CD4-positive, alpha-beta T cell (primary cell): ENCODE data around the gene TRIM66. TPM values are rescaled to one million over a fixed set of nuclear protein-coding genes. Genes with fewer than 3 reads are reported as not detected.

Experiments
- ATAC-seq: fragments of 200-7000 bp; cut with Tn5 transposase; one replicate; pipeline ENCODE4 v1.10.0; 2022; ENCODE audit warnings: mild to moderate bottlenecking; ENCODE audit not compliant: poor library complexity
- CTCF ChIA-PET: fragments of 350-600 bp; sonication (Branson Sonifier 250); formaldehyde crosslinking; loops from one replicate; lab custom pipeline; 2021; ENCODE audit warnings: antibody characterized with exemption, inconsistent platforms; lab: Charles Lee
- POLR2A ChIA-PET: fragments of 350-600 bp; sonication (Branson Sonifier 250); formaldehyde crosslinking; loops from one replicate; lab custom pipeline; 2021; ENCODE audit warnings: antibody characterized with exemption, inconsistent platforms; lab: Charles Lee
- DNase-seq, 14 experiments: peaks; one replicate each; pipeline ENCODE4 v3.0.0-alpha.2; 2013 to 2020; ENCODE audit warnings: mixed read lengths in 2 of 14
- H3K27ac ChIP-seq, 2 donors: one replicate each; pipeline versions ENCODE4 v1.5.1 to v1.7.0; 2013; ENCODE audit warnings: low read length in 2 of 2, low read depth in 1 of 2, mild to moderate bottlenecking in 1 of 2
- H3K27me3 ChIP-seq, 2 experiments: 1 replicate in 1 of 2; 2 replicates in 1 of 2; pipeline versions ENCODE4 v1.6.1 to v1.7.0; 2013; ENCODE audit warnings: low read length in 2 of 2, control low read depth in 1 of 2, mild to moderate bottlenecking in 1 of 2, moderate library complexity in 1 of 2; ENCODE audit not compliant: insufficient read depth in 2 of 2, control insufficient read depth in 1 of 2
- H3K36me3 ChIP-seq: one replicate; pipeline ENCODE4 v1.6.1; 2013; ENCODE audit warnings: low read length, control low read depth; ENCODE audit not compliant: insufficient read depth
- H3K4me1 ChIP-seq: one replicate; pipeline ENCODE4 v1.6.1; 2013; ENCODE audit warnings: low read length, control low read depth; ENCODE audit not compliant: insufficient read depth
- H3K4me3 ChIP-seq: one replicate; pipeline ENCODE4 v1.5.1; 2013; ENCODE audit warnings: mild to moderate bottlenecking, low read length, moderate library complexity
- H3K9me3 ChIP-seq, 2 experiments: 1 replicate in 1 of 2; 2 replicates in 1 of 2; pipeline versions ENCODE4 v1.6.1 to v1.7.0; 2013; ENCODE audit warnings: low read length in 2 of 2, mild to moderate bottlenecking in 2 of 2, control low read depth in 1 of 2, moderate library complexity in 1 of 2; ENCODE audit not compliant: control insufficient read depth in 1 of 2, insufficient read depth in 1 of 2
- H3K27ac Mint-ChIP-seq: one replicate; pipeline ENCODE4 v1.8.0; 2020; ENCODE audit warnings: mixed read lengths
- H3K27me3 Mint-ChIP-seq: one replicate; pipeline ENCODE4 v1.8.0; 2021; ENCODE audit warnings: mixed read lengths
- H3K36me3 Mint-ChIP-seq: one replicate; pipeline ENCODE4 v1.8.0; 2021; ENCODE audit warnings: low read depth, mixed read lengths
- H3K4me1 Mint-ChIP-seq: one replicate; pipeline ENCODE4 v1.8.0; 2021; ENCODE audit warnings: low read depth, mixed read lengths
- H3K4me3 Mint-ChIP-seq: one replicate; pipeline ENCODE4 v1.8.0; 2020; ENCODE audit warnings: mild to moderate bottlenecking, mixed read lengths
- H3K9me3 Mint-ChIP-seq: one replicate; pipeline ENCODE4 v1.8.0; 2020; ENCODE audit warnings: mixed read lengths
- intact Hi-C, 2 experiments: fragments of 100-400 bp; cut with DNase I in 1 of 2; cut with micrococcal nuclease in 1 of 2; formaldehyde crosslinking; loops; one replicate each; pipeline versions ENCODE4 v1.15.1 to v1.9.0; 2023 to 2025; cut with DNase I, micrococcal nuclease
- total RNA-seq, 174 experiments: library from RNA in 2 of 174; stranded (reverse) in 2 of 174; gene quantifications; one replicate each; pipeline ENCODE4 v1.2.3 and lab custom pipeline; 2021 to 2026
- TF ChIP-seq, protein P1 (sequence below): fragments of 200-600 bp; IDR thresholded peaks from one replicate; pipeline ENCODE4 v1.8.0; 2022; ENCODE audit warnings: antibody characterized with exemption, mild to moderate bottlenecking

Gene TRIM66
- total RNA-seq, 2 experiments from 2014 or later = 6.8 to 9.8 TPM

DNA sequence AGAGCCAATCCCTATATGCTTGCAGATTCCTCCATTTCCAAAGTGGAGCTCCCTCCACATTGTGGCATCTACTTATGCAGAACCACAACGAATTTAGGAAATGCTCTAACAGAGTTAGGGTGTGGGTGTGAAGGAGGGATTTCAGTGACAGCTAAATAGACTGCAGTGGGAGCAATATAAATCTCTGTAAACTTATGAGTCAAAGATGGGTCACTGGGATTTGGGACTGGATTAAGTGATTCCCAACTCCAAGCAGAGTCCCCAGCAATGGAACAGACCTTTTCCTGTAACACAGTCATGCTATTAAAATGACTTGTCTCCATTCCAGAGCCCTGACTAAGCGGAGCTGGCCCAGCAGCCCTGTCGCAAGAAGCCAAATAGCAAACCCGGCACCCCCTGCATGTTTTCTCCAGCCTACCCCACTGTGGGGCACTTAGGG is 36.8 kb upstream of the TRIM66 start:
- Histone ChIP-seq H3K27ac (no peak overlapping the region), H3K27me3 (peaks cover 0 to 2% of the 10 kb centered on the region in 2 experiments), H3K4me1 (peaks cover 3% of the 10 kb centered on the region), H3K4me3 (no peak overlapping the region), H3K9me3 (no peaks in the 10 kb centered on the region), H3K36me3 (no peaks in the 10 kb centered on the region)
- CTCF ChIA-PET = no interaction called here
- Mint-ChIP-seq H3K4me3 (no peak overlapping the region), H3K9me3 (no peaks in the 10 kb centered on the region), H3K27me3 (no peaks in the 10 kb centered on the region), H3K27ac (no peak overlapping the region), H3K4me1 (no peaks in the 10 kb centered on the region), H3K36me3 (no peaks in the 10 kb centered on the region)
- ATAC-seq (no peak), DNase-seq (no peak)
- TF ChIP-seq, protein P1, sequence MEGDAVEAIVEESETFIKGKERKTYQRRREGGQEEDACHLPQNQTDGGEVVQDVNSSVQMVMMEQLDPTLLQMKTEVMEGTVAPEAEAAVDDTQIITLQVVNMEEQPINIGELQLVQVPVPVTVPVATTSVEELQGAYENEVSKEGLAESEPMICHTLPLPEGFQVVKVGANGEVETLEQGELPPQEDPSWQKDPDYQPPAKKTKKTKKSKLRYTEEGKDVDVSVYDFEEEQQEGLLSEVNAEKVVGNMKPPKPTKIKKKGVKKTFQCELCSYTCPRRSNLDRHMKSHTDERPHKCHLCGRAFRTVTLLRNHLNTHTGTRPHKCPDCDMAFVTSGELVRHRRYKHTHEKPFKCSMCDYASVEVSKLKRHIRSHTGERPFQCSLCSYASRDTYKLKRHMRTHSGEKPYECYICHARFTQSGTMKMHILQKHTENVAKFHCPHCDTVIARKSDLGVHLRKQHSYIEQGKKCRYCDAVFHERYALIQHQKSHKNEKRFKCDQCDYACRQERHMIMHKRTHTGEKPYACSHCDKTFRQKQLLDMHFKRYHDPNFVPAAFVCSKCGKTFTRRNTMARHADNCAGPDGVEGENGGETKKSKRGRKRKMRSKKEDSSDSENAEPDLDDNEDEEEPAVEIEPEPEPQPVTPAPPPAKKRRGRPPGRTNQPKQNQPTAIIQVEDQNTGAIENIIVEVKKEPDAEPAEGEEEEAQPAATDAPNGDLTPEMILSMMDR = no peak
- intact Hi-C loops = no loop called here
- POLR2A ChIA-PET = no interaction called here

DNA sequence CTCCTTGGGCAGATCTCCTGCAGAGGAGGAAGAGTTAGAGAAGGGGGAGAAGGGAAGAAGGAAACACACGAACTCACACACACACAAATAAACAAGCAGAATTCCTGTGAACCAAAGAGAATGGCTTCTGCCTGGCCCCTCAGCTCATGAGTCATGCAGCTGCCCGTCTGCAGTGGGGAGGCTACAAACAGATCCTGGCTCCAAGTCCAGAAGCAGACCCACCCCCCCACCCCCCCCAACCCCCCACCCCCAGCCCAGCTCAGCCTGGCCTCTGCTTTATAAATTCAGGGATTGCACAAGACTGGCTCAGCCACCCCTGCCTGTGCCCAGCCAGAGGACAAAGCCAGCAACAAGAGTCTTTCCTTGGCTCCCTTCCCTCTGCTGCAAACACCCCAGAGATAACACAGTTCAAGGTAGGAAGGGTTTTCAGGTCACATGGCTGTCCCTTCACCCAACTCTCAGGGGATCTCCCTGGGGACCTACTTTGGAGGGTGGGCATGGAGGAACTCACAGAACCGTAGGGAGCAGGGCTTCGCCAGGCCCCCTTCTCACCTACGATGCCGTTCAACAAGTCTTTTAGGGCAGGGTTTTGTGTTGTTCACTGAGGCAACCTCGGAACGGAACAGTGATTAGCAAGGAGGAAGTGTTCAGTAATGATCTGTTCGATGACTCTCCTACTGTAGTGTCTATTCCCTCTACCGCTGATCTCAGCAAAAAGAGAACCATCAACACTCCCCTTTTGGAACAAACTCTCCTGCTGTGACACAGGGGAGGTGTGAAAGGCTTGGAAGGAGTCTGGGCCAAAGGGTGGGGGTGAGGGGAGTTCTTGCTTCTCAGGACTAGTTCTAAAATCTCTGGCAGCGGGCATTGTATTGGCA is 35.6 kb upstream of the TRIM66 start:
- no peaks in the 10 kb centered on the region for H3K36me3 Mint-ChIP-seq
- H3K4me3 ChIP-seq = no peak overlapping the region
- no peaks in the 10 kb centered on the region for H3K27me3 Mint-ChIP-seq
- ChIA-PET CTCF (no interaction called here), POLR2A (no interaction called here)
- peaks cover 0 to 2% of the 10 kb centered on the region in 2 experiments for H3K27me3 ChIP-seq
- H3K4me3 Mint-ChIP-seq = no peak overlapping the region
- H3K4me1 Mint-ChIP-seq = no peaks in the 10 kb centered on the region
- no peak overlapping the region for H3K27ac ChIP-seq
- no peaks in the 10 kb centered on the region for H3K9me3 ChIP-seq
- ATAC-seq = no peak
- no peaks in the 10 kb centered on the region for H3K9me3 Mint-ChIP-seq
- no peak overlapping the region for H3K27ac Mint-ChIP-seq
- peaks cover 3% of the 10 kb centered on the region for H3K4me1 ChIP-seq
- no peaks in the 10 kb centered on the region for H3K36me3 ChIP-seq
- TF ChIP-seq, protein P1 = no peak
- intact Hi-C loops = no loop called here
- DNase-seq = no peak

DNA sequence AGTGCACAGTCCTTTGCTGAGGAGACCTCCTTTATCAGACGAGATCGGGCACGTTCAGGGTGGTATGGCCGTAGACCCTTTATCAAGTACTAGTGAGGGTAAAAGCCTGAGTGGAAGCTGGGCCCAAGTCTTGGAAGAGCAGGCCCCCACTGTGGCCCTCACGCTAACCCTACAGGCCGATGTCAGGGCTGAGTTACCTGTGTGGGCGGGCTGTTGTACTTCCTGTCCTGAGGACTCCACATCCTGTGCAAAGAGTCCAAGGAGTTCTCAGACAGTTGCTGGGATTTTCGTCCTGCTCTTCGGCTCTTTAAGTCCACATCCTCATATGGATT is 35.0 kb upstream of the TRIM66 start:
- Mint-ChIP-seq H3K4me1 (no peaks in the 10 kb centered on the region), H3K9me3 (no peaks in the 10 kb centered on the region), H3K27me3 (no peaks in the 10 kb centered on the region), H3K27ac (no peak overlapping the region), H3K4me3 (no peak overlapping the region), H3K36me3 (no peaks in the 10 kb centered on the region)
- no peak overlapping the region for H3K4me3 ChIP-seq
- H3K4me1 ChIP-seq = peaks cover 3% of the 10 kb centered on the region
- DNase-seq = no peak
- POLR2A ChIA-PET = no interaction called here
- intact Hi-C loops = no loop called here
- H3K27ac ChIP-seq = no peak overlapping the region
- peaks cover 0 to 2% of the 10 kb centered on the region in 2 experiments for H3K27me3 ChIP-seq
- ATAC-seq = no peak
- no peaks in the 10 kb centered on the region for H3K36me3 ChIP-seq
- TF ChIP-seq, protein P1 = no peak
- CTCF ChIA-PET = no interaction called here
- H3K9me3 ChIP-seq = no peaks in the 10 kb centered on the region
